ENCODE measurements around the gene ASS1.

GRCh38 chr9:130410443-130410842, 34.3 kb upstream of the ASS1 start:
- TF ChIP-seq CTCF (IDR thresholded peaks at IDR 0.05 in 8 of 11, conservative IDR thresholded peaks at IDR 0.05 in 3 of 11) (no peak), POLR2AphosphoS5 (IDR thresholded peaks at IDR 0.05) (no peak), POLR2A (IDR thresholded peaks at IDR 0.05) (no peak)

All from spleen (tissue), 7 donors.